ENCODE results near the gene CCDC47. TPM values are rescaled to one million over a fixed set of nuclear protein-coding genes. Genes with fewer than 3 reads are reported as not detected.
A peak's percentile ranks its signal among the peaks of the same experiment; 100 is the strongest.

CCDC47 gene
- total and polyA plus RNA-seq, 2 experiments from 2014 or later, result 38.5 to 61.9 TPM

- Histone ChIP-seq H2AFZ (no peak overlapping the region), H3K36me3 (ENCODE audit: insufficient read depth) (no peaks in the 10 kb centered on the region), H4K20me1 (replicated peaks; ENCODE audit: insufficient read depth) (no peaks in the 10 kb centered on the region), H3K27ac (ENCODE audit: low read depth) (no peak overlapping the region), H3K4me1 (ENCODE audit: insufficient read depth) (peaks cover 17% of the 10 kb centered on the region; the same call in 1 of the 2 replicates), H3K27me3 (ENCODE audit: insufficient read depth) (no peaks in the 10 kb centered on the region), H3K4me3 (no peak overlapping the region), H3F3A (replicated peaks; ENCODE audit: low read depth) (peaks cover 17% of the 10 kb centered on the region), H3K9me2 (ENCODE audit: insufficient read depth) (no peaks in the 10 kb centered on the region), H3K79me2 (replicated peaks; ENCODE audit: insufficient read depth) (no peaks in the 10 kb centered on the region), H3K4me2 (no peak overlapping the region)
- no peak for DNase-seq (ENCODE audit: low spot score)
- no peak for TF ChIP-seq EZH2 (IDR thresholded peaks at IDR 0.05; ENCODE audit: low read depth, unreplicated experiment)
- TF ChIP-seq JUNB (IDR thresholded peaks at IDR 0.05; ENCODE audit: unreplicated experiment), result no peak
- TF ChIP-seq ETS1 (IDR thresholded peaks at IDR 0.05), result no peak
- no peak for TF ChIP-seq CTCF (conservative IDR thresholded peaks at IDR 0.05; ENCODE audit: low read depth in 2 of 2)
- no peak for TF ChIP-seq STAT1 (IDR thresholded peaks at IDR 0.05; ENCODE audit: unreplicated experiment)
- no peak for TF ChIP-seq CREB1 (CRISPR knock-in tag; IDR thresholded peaks at IDR 0.05; ENCODE audit: low read depth)
- no peak for TF ChIP-seq POLR2AphosphoS5 (IDR thresholded peaks at IDR 0.05; ENCODE audit: low read depth)
- TF ChIP-seq ZNF462 (CRISPR knock-in tag; IDR thresholded peaks at IDR 0.05), result no peak
- TF ChIP-seq EZH2phosphoT487 (IDR thresholded peaks at IDR 0.05; ENCODE audit: unreplicated experiment), result no peak
- no peak for TF ChIP-seq NANOG (IDR thresholded peaks at IDR 0.05; ENCODE audit: borderline replicate concordance)
- no peak for TF ChIP-seq REST (IDR thresholded peaks at IDR 0.05; ENCODE audit: unreplicated experiment)
- TF ChIP-seq ZNF114 (CRISPR knock-in tag; IDR thresholded peaks at IDR 0.05), result no peak
- no peak for TF ChIP-seq ZNF331 (CRISPR knock-in tag; IDR thresholded peaks at IDR 0.05; ENCODE audit: low read depth)
- Mint-ChIP-seq H3K4me3 (no peak overlapping the region), H3K27ac (peak overlapping the region; percentile 43; the same call in 1 of the 2 replicates), H3K4me1 (peaks cover 37% of the 10 kb centered on the region; the same call in 2 of the 3 replicates), H3K27me3 (ENCODE audit: insufficient read depth, low read depth, poor library complexity) (peaks cover 16% of the 10 kb centered on the region), H3K9me3 (no peaks in the 10 kb centered on the region; the same call in 2 of the 3 replicates), H3K36me3 (ENCODE audit: low read depth) (peaks cover 20% of the 10 kb centered on the region)
- no peak for ATAC-seq
These were observed 77.5 kb downstream of the CCDC47 start for GRCh38 chr17:63695889-63696288.

Data from GM23338 (cell line).